ENCODE measurements around the gene MYO18B. TPM values are rescaled to one million over a fixed set of nuclear protein-coding genes. Genes with fewer than 3 reads are reported as not detected.

The MYO18B gene
- polyA plus RNA-seq, 1 donor (not counting 4 experiments of a cell fraction or from before 2014, with no cell fraction given) = not detected

GRCh38 chr22:25835348-25835747 is 93.4 kb downstream of the MYO18B start:
- no peaks in the 10 kb centered on the region for H3K4me1 ChIP-seq (ENCODE audit: control insufficient read depth, extremely low read depth, insufficient read depth, low read length)
- H3K4me3 ChIP-seq (ENCODE audit: control insufficient read depth in 2 of 3, extremely low read depth in 1 of 3, insufficient read depth in 2 of 3, low read depth in 1 of 3, low read length in 3 of 3) = no peak overlapping the region
- no peaks in the 10 kb centered on the region for H3K27me3 ChIP-seq (ENCODE audit: control insufficient read depth, extremely low read depth, insufficient read depth, low read length)
- dilution Hi-C loops (cut with MboI; ENCODE audit: extremely low pct_ligation_motif_present, low sequenced_read_pairs) = no loop called here
- no peak overlapping the region for H2AFZ ChIP-seq (ENCODE audit: control insufficient read depth, low read length)
- FAIRE-seq (no peak), DNase-seq (ENCODE audit: low read depth, low spot score) (no peak)
- no peaks in the 10 kb centered on the region for H4K20me1 ChIP-seq (ENCODE audit: control insufficient read depth, extremely low read depth, insufficient read depth, low read length)
- no peak overlapping the region for H3K27ac ChIP-seq (ENCODE audit: control insufficient read depth, insufficient read depth, low read length)
- no peaks in the 10 kb centered on the region for H3K36me3 ChIP-seq (ENCODE audit: control insufficient read depth in 2 of 2, extremely low read depth in 1 of 2, insufficient read depth in 2 of 2, low read length in 2 of 2)
- no peaks in the 10 kb centered on the region for H3K9me1 ChIP-seq (ENCODE audit: control insufficient read depth, extremely low read depth, insufficient read depth, low read length)
- H3K9me3 ChIP-seq (ENCODE audit: control insufficient read depth, low read depth, low read length) = no peaks in the 10 kb centered on the region
- TF ChIP-seq CTCF (optimal IDR thresholded peaks at IDR 0.05 in 1 of 3, IDR thresholded peaks at IDR 0.05 in 1 of 3, conservative IDR thresholded peaks at IDR 0.05 in 1 of 3; ENCODE audit: extremely low read depth in 1 of 3, insufficient read depth in 2 of 3, low read length in 3 of 3) (no peak), EZH2 (IDR thresholded peaks at IDR 0.05; ENCODE audit: low read length) (no peak)
- no peaks in the 10 kb centered on the region for H3K79me2 ChIP-seq (ENCODE audit: control insufficient read depth, insufficient read depth, low read length)
- H3K9ac ChIP-seq (ENCODE audit: control insufficient read depth, extremely low read depth, insufficient read depth, low read length) = no peak overlapping the region
- no peak overlapping the region for H3K4me2 ChIP-seq (ENCODE audit: control insufficient read depth, extremely low read depth, insufficient read depth, low read depth, low read length)

GRCh38 chr22:25837288-25837900 is 95.4 kb downstream of the MYO18B start:
- no peak overlapping the region for H3K4me3 ChIP-seq (ENCODE audit: control insufficient read depth in 2 of 3, extremely low read depth in 1 of 3, insufficient read depth in 2 of 3, low read depth in 1 of 3, low read length in 3 of 3)
- no peak for FAIRE-seq
- TF ChIP-seq CTCF (optimal IDR thresholded peaks at IDR 0.05 in 1 of 3, IDR thresholded peaks at IDR 0.05 in 1 of 3, conservative IDR thresholded peaks at IDR 0.05 in 1 of 3; ENCODE audit: extremely low read depth in 1 of 3, insufficient read depth in 2 of 3, low read length in 3 of 3) (no peak), EZH2 (IDR thresholded peaks at IDR 0.05; ENCODE audit: low read length) (no peak)

More at GRCh38 chr22:25837288-25837900, 95.4 kb downstream of the MYO18B start:
- H3K4me1 ChIP-seq (ENCODE audit: control insufficient read depth, extremely low read depth, insufficient read depth, low read length) = no peaks in the 10 kb centered on the region
- H2AFZ ChIP-seq (ENCODE audit: control insufficient read depth, low read length) = no peak overlapping the region
- no peaks in the 10 kb centered on the region for H4K20me1 ChIP-seq (ENCODE audit: control insufficient read depth, extremely low read depth, insufficient read depth, low read length)
- H3K36me3 ChIP-seq (ENCODE audit: control insufficient read depth in 2 of 2, extremely low read depth in 1 of 2, insufficient read depth in 2 of 2, low read length in 2 of 2) = no peaks in the 10 kb centered on the region
- no peak overlapping the region for H3K9ac ChIP-seq (ENCODE audit: control insufficient read depth, extremely low read depth, insufficient read depth, low read length)
- H3K79me2 ChIP-seq (ENCODE audit: control insufficient read depth, insufficient read depth, low read length) = no peaks in the 10 kb centered on the region
- H3K27ac ChIP-seq (ENCODE audit: control insufficient read depth, insufficient read depth, low read length) = no peak overlapping the region
- no peaks in the 10 kb centered on the region for H3K27me3 ChIP-seq (ENCODE audit: control insufficient read depth, extremely low read depth, insufficient read depth, low read length)
- H3K9me1 ChIP-seq (ENCODE audit: control insufficient read depth, extremely low read depth, insufficient read depth, low read length) = no peaks in the 10 kb centered on the region
- dilution Hi-C loops (cut with MboI; ENCODE audit: extremely low pct_ligation_motif_present, low sequenced_read_pairs) = no loop called here
- H3K9me3 ChIP-seq (ENCODE audit: control insufficient read depth, low read depth, low read length) = no peaks in the 10 kb centered on the region
- no peak overlapping the region for H3K4me2 ChIP-seq (ENCODE audit: control insufficient read depth, extremely low read depth, insufficient read depth, low read depth, low read length)
- no peak for DNase-seq (ENCODE audit: low read depth, low spot score)

Data from keratinocyte (primary cell).